Gastrocnemius medialis (tissue), 4 donors: Measurements from ENCODE around the gene SMTN.
A peak's percentile ranks its signal among the peaks of the same experiment; 100 is the strongest.

Experiments
- POLR2A ChIP-seq, 2 donors: fragments of 450-650 bp; IDR thresholded peaks; one replicate each; pipeline ENCODE4 v1.6.1; 2017; ENCODE audit warnings: antibody characterized with exemption in 2 of 2, mild to moderate bottlenecking in 2 of 2, moderate library complexity in 2 of 2
- TF ChIP-seq, protein P1 (sequence below), 5 experiments: fragments of 450-650 bp in 3 of 5; fragments of 200-600 bp in 2 of 5; sonication (generic) in 2 of 5; IDR thresholded peaks in 4 of 5; conservative IDR thresholded peaks in 1 of 5; 1 replicate in 4 of 5; 2 replicates in 1 of 5; pipeline ENCODE4 v1.5.1; 2016 to 2019; ENCODE audit warnings: antibody characterized with exemption in 5 of 5, mild to moderate bottlenecking in 3 of 5, moderate library complexity in 3 of 5

- TF ChIP-seq, protein P1, sequence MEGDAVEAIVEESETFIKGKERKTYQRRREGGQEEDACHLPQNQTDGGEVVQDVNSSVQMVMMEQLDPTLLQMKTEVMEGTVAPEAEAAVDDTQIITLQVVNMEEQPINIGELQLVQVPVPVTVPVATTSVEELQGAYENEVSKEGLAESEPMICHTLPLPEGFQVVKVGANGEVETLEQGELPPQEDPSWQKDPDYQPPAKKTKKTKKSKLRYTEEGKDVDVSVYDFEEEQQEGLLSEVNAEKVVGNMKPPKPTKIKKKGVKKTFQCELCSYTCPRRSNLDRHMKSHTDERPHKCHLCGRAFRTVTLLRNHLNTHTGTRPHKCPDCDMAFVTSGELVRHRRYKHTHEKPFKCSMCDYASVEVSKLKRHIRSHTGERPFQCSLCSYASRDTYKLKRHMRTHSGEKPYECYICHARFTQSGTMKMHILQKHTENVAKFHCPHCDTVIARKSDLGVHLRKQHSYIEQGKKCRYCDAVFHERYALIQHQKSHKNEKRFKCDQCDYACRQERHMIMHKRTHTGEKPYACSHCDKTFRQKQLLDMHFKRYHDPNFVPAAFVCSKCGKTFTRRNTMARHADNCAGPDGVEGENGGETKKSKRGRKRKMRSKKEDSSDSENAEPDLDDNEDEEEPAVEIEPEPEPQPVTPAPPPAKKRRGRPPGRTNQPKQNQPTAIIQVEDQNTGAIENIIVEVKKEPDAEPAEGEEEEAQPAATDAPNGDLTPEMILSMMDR (IDR thresholded peaks at IDR 0.05 in 4 of 5, conservative IDR thresholded peaks at IDR 0.05 in 1 of 5), result peak; percentile 13 to 68 (median 61)
- TF ChIP-seq POLR2A (IDR thresholded peaks at IDR 0.05), result no peak
These were observed 1.7 kb downstream of the SMTN start for GRCh38 chr22:31082606-31083376.
